Smooth muscle cell (in vitro differentiated cells): ENCODE measurements around the gene CAMSAP1. TPM values are rescaled to one million over a fixed set of nuclear protein-coding genes. Genes with fewer than 3 reads are reported as not detected.
A peak's percentile ranks its signal among the peaks of the same experiment; 100 is the strongest.

Experiments
- DNase-seq: peaks from one replicate; lab custom pipeline; 2025; ENCODE audit not compliant: unreplicated experiment; lab: John Stamatoyannopoulos, UW
- H2AFZ ChIP-seq: fragments of 200-600 bp; sonication (generic); 2 replicates; pipeline ENCODE4 v1.6.0; 2016; ENCODE audit warnings: antibody characterized with exemption, low read depth, mild to moderate bottlenecking
- H3F3A ChIP-seq: fragments of 200-600 bp; sonication (generic); 2 replicates; pipeline ENCODE4 v1.6.0; 2017; ENCODE audit warnings: antibody characterized with exemption, low read depth
- H3K27ac ChIP-seq: fragments of 200-600 bp; sonication (generic); 2 replicates; pipeline ENCODE4 v1.5.1; 2016; ENCODE audit warnings: low read depth, mild to moderate bottlenecking
- H3K27me3 ChIP-seq: fragments of 200-600 bp; sonication (generic); 2 replicates; pipeline ENCODE4 v1.6.1; 2016; ENCODE audit warnings: low read depth, mild to moderate bottlenecking
- H3K36me3 ChIP-seq: fragments of 200-600 bp; sonication (generic); 2 replicates; pipeline ENCODE4 v1.5.1; 2016; ENCODE audit warnings: low read depth
- H3K4me1 ChIP-seq: fragments of 200-600 bp; sonication (generic); 2 replicates; pipeline ENCODE4 v1.5.1; 2016; ENCODE audit warnings: low read depth
- H3K4me2 ChIP-seq: fragments of 200-600 bp; sonication (generic); 2 replicates; pipeline ENCODE4 v1.6.0; 2016; ENCODE audit warnings: mild to moderate bottlenecking
- H3K4me3 ChIP-seq: fragments of 200-600 bp; sonication (generic); 2 replicates; pipeline ENCODE4 v1.5.1; 2016; ENCODE audit warnings: mild to moderate bottlenecking
- H3K79me2 ChIP-seq: fragments of 200-600 bp; sonication (generic); 2 replicates; pipeline ENCODE4 v1.6.0; 2016; ENCODE audit warnings: low read depth, mild to moderate bottlenecking
- H3K9ac ChIP-seq: fragments of 200-600 bp; sonication (generic); 2 replicates; pipeline ENCODE4 v1.6.0; 2016; ENCODE audit warnings: low read depth
- H3K9me3 ChIP-seq: fragments of 200-600 bp; sonication (generic); replicated peaks from 2 replicates; pipeline ENCODE4 v1.5.1; 2016; ENCODE audit warnings: low read depth
- H4K20me1 ChIP-seq: fragments of 200-600 bp; sonication (generic); 2 replicates; pipeline ENCODE4 v1.6.0; 2016; ENCODE audit warnings: low read depth
- WGBS: methylation state at CpG from one replicate; pipeline ENCODE4 v1.1.7; 2016; ENCODE audit warnings: low lambda C conversion rate; 5-methylcytosine and 5-hydroxymethylcytosine counted together
- polyA plus RNA-seq: library from polyadenylated mRNA; unstranded; fragments of >200 nt; fragmentation: Nextera tagmentation; extraction: Ambion mirVana; gene quantifications from 2 replicates; pipeline ENCODE4 v1.2.1, GENCODE V29; 2016
- total RNA-seq: library from RNA; depleted of rRNA; stranded (reverse); fragments of >200 nt; gene quantifications from 2 replicates; pipeline ENCODE4 v1.2.3, GENCODE V29; 2014
- TF ChIP-seq, protein P1 (sequence below): fragments of 200-600 bp; sonication (generic); IDR thresholded peaks from 2 replicates; pipeline ENCODE4 v1.5.1; 2017; ENCODE audit warnings: borderline replicate concordance, mild to moderate bottlenecking, antibody characterized with exemption; ENCODE audit not compliant: insufficient read depth, poor library complexity, severe bottlenecking

CAMSAP1 gene
- total and polyA plus RNA-seq, 2 experiments from 2014 or later = 5.4 to 17.8 TPM

DNA sequence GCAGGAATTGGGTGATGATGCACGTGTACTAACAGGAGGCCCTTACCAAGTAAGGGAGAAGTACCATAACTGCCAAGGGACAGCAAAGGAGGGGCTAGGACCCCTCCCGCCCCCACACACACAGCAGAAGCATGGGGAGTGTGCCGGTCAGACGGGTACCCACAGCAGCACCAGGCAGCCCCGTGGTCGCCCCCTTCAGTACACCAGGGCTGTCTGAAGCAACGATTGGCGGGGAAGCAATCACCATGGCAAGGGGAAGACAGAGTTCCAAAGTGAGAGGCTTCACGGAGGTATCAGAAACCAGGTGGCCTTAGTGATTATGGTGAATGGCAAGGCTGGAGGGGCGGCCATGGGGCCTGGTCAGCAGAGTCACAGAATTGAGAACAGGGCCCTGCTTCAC, 72.2 kb downstream of the CAMSAP1 start:
- H3K36me3 ChIP-seq = no peaks in the 10 kb centered on the region
- no peaks in the 10 kb centered on the region for H3K4me1 ChIP-seq
- H3K27me3 ChIP-seq = no peaks in the 10 kb centered on the region
- no peak overlapping the region for H2AFZ ChIP-seq
- no peak for DNase-seq
- peaks cover 45% of the 10 kb centered on the region for H3K79me2 ChIP-seq
- peaks cover 7% of the 10 kb centered on the region for H3F3A ChIP-seq
- no peak overlapping the region for H3K9ac ChIP-seq
- TF ChIP-seq, protein P1, sequence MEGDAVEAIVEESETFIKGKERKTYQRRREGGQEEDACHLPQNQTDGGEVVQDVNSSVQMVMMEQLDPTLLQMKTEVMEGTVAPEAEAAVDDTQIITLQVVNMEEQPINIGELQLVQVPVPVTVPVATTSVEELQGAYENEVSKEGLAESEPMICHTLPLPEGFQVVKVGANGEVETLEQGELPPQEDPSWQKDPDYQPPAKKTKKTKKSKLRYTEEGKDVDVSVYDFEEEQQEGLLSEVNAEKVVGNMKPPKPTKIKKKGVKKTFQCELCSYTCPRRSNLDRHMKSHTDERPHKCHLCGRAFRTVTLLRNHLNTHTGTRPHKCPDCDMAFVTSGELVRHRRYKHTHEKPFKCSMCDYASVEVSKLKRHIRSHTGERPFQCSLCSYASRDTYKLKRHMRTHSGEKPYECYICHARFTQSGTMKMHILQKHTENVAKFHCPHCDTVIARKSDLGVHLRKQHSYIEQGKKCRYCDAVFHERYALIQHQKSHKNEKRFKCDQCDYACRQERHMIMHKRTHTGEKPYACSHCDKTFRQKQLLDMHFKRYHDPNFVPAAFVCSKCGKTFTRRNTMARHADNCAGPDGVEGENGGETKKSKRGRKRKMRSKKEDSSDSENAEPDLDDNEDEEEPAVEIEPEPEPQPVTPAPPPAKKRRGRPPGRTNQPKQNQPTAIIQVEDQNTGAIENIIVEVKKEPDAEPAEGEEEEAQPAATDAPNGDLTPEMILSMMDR = no peak
- no peak overlapping the region for H3K4me3 ChIP-seq
- H4K20me1 ChIP-seq = peaks cover 86% of the 10 kb centered on the region
- H3K9me3 ChIP-seq = no peaks in the 10 kb centered on the region
- H3K27ac ChIP-seq = no peak overlapping the region
- WGBS = 91% methylated on average over 10 of the region's 10 CpGs
- no peak overlapping the region for H3K4me2 ChIP-seq

DNA sequence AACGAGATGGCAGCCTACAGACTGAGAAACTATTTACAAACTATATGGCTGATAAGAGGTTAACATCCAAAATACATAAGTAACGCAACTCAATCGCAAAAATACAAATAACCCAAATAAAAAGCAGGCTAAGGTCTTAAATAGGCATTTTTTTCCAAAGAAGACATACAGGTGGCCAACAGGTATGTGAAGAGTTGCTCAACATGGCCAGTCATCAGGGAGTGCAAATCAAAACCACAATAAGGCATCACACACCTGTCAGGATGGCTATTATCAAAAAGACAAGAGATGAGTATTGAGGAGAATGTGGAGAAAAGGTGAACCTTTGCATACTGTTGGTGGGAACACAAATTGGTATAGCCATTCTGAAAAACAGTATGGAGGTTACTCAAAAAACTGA, 73.5 kb downstream of the CAMSAP1 start:
- TF ChIP-seq, protein P1 = no peak
- peaks cover 45% of the 10 kb centered on the region for H3K79me2 ChIP-seq
- no peaks in the 10 kb centered on the region for H3K9me3 ChIP-seq
- no peak overlapping the region for H2AFZ ChIP-seq
- H3K36me3 ChIP-seq = peaks cover 6% of the 10 kb centered on the region
- H4K20me1 ChIP-seq = peaks cover 86% of the 10 kb centered on the region
- no peak overlapping the region for H3K27ac ChIP-seq
- H3F3A ChIP-seq = peaks cover 7% of the 10 kb centered on the region
- 96% methylated on average over 3 of the region's 3 CpGs for WGBS
- H3K9ac ChIP-seq = no peak overlapping the region
- no peak overlapping the region for H3K4me3 ChIP-seq
- no peaks in the 10 kb centered on the region for H3K4me1 ChIP-seq
- DNase-seq = no peak
- no peaks in the 10 kb centered on the region for H3K27me3 ChIP-seq
- no peak overlapping the region for H3K4me2 ChIP-seq

DNA sequence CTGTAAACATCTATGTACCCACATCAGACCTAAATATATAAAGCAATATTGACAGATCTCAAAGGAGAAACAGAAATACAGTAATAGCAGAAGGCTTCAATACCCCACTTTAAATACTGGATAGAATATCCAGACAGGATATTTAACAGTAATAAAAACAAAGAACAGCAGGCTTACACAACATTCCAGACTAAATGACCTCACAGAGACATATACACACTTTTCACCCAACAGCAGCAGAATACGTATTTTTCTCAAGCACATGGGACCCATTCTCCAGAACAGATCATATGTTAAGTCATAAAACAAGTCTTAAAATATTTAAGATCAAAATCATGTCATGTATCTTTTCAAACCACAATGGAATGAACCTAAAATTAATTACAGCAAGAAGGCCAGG, 76.8 kb downstream of the CAMSAP1 start:
- no peaks in the 10 kb centered on the region for H3K4me1 ChIP-seq
- H3K4me3 ChIP-seq = no peak overlapping the region
- H3K9ac ChIP-seq = no peak overlapping the region
- no peaks in the 10 kb centered on the region for H3K9me3 ChIP-seq
- TF ChIP-seq, protein P1 = no peak
- peaks cover 7% of the 10 kb centered on the region for H3F3A ChIP-seq
- 63% methylated on average over 1 of the region's 1 CpG for WGBS
- DNase-seq = no peak
- peaks cover 97% of the 10 kb centered on the region for H4K20me1 ChIP-seq
- H3K27me3 ChIP-seq = no peaks in the 10 kb centered on the region
- no peak overlapping the region for H2AFZ ChIP-seq
- peak overlapping the region; percentile 26 for H3K27ac ChIP-seq
- peaks cover 10% of the 10 kb centered on the region for H3K36me3 ChIP-seq
- no peak overlapping the region for H3K4me2 ChIP-seq
- peaks cover 52% of the 10 kb centered on the region for H3K79me2 ChIP-seq

DNA sequence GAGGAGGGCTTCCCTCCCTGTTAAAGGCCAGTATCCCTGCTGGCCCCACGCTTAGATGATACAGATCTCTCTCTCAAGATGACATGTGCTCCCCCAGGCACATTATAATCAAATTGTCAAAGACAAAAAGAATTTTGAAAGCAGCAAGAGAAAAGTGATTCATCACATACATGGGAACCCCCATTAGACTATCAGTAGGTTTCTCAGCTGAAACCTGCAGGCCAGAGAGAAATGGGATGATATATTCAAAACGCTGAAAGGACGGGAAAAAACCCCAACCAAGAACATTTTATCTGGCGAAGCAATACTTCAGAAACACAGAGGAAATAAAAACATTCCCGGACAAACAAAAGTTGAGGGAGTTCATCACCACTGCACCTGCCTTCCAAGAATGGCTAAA, 78.7 kb downstream of the CAMSAP1 start:
- H3F3A ChIP-seq = peaks cover 7% of the 10 kb centered on the region
- H4K20me1 ChIP-seq = peaks cover 96% of the 10 kb centered on the region
- H3K4me3 ChIP-seq = no peak overlapping the region
- H3K27me3 ChIP-seq = no peaks in the 10 kb centered on the region
- H3K79me2 ChIP-seq = peaks cover 52% of the 10 kb centered on the region
- H3K4me1 ChIP-seq = no peaks in the 10 kb centered on the region
- H3K36me3 ChIP-seq = peaks cover 10% of the 10 kb centered on the region
- H3K27ac ChIP-seq = no peak overlapping the region
- H3K9ac ChIP-seq = no peak overlapping the region
- no peak for DNase-seq
- 96% methylated on average over 5 of the region's 5 CpGs for WGBS
- TF ChIP-seq, protein P1 = no peak
- H3K9me3 ChIP-seq = no peaks in the 10 kb centered on the region
- H2AFZ ChIP-seq = no peak overlapping the region
- H3K4me2 ChIP-seq = no peak overlapping the region
